GM21825 (cell line): ENCODE results near the gene AR.

Experiments used
- ATAC-seq: cut with Tn5 transposase; IDR thresholded peaks from one replicate; pipeline ENCODE4 v1.9.1; 2021; ENCODE audit warnings: mild to moderate bottlenecking, moderate library complexity; ENCODE audit not compliant: unreplicated experiment

AR gene

GRCh38 chrX:67564475-67564874, 20.7 kb downstream of the AR start:
- no peak for ATAC-seq

GRCh38 chrX:67568769-67569168, 24.9 kb downstream of the AR start:
- ATAC-seq = no peak

GRCh38 chrX:67570839-67571238, 27.0 kb downstream of the AR start:
- ATAC-seq = no peak

GRCh38 chrX:67574696-67575095, 30.9 kb downstream of the AR start:
- no peak for ATAC-seq

GRCh38 chrX:67582436-67582835, 38.6 kb downstream of the AR start:
- ATAC-seq = no peak

- ATAC-seq = no peak
Measured at GRCh38 chrX:67583171-67583570, 39.4 kb downstream of the AR start.

GRCh38 chrX:67585401-67585800, 41.6 kb downstream of the AR start:
- ATAC-seq = no peak

GRCh38 chrX:67587946-67588624, 44.3 kb downstream of the AR start:
- no peak for ATAC-seq

- no peak for ATAC-seq
Measured at GRCh38 chrX:67596839-67597790, 53.3 kb downstream of the AR start.

- ATAC-seq = no peak
Measured at GRCh38 chrX:67599532-67599931, 55.7 kb downstream of the AR start.

GRCh38 chrX:67601771-67602170, 58.0 kb downstream of the AR start:
- no peak for ATAC-seq

- ATAC-seq = no peak
Measured at GRCh38 chrX:67604979-67605703, 61.3 kb downstream of the AR start.

- ATAC-seq = no peak
Measured at GRCh38 chrX:67607466-67607865, 63.6 kb downstream of the AR start.

- ATAC-seq = no peak
Measured at GRCh38 chrX:67610282-67610681, 66.5 kb downstream of the AR start.

GRCh38 chrX:67612231-67612630, 68.4 kb downstream of the AR start:
- ATAC-seq = no peak

GRCh38 chrX:67613366-67613765, 69.5 kb downstream of the AR start:
- no peak for ATAC-seq

GRCh38 chrX:67613996-67614395, 70.2 kb downstream of the AR start:
- ATAC-seq = no peak

- ATAC-seq = no peak
Measured at GRCh38 chrX:67614423-67614822, 70.6 kb downstream of the AR start.

GRCh38 chrX:67619253-67619652, 75.4 kb downstream of the AR start:
- peak; percentile 80 for ATAC-seq

GRCh38 chrX:67622053-67622585, 78.3 kb downstream of the AR start:
- ATAC-seq = no peak

- ATAC-seq = no peak
Measured at GRCh38 chrX:67624325-67624724, 80.5 kb downstream of the AR start.
